Endothelial cell of umbilical vein (primary cell): ENCODE data around the gene ELMO1. TPM values are rescaled to one million over a fixed set of nuclear protein-coding genes. Genes with fewer than 3 reads are reported as not detected.

Experiments used
- BruUV-seq: library from RNA; stranded (reverse); fragments of 400-500 nt; replicated peaks from 2 replicates; lab custom pipeline; 2021; lab: Mats Ljungman, UMichigan
- CTCF ChIA-PET: fragments of 300-600, 350-600 bp; sonication (Branson Sonifier 250); formaldehyde crosslinking; loops from one replicate; lab custom pipeline; 2021; ENCODE audit warnings: antibody characterized with exemption, inconsistent platforms; lab: Charles Lee
- POLR2A ChIA-PET: fragments of 300-600, 350-600 bp; sonication (Branson Sonifier 250); formaldehyde crosslinking; loops from one replicate; lab custom pipeline; 2021; ENCODE audit warnings: antibody characterized with exemption, inconsistent platforms; lab: Charles Lee
- DNase-seq: peaks from one replicate; pipeline ENCODE4 v3.0.0-alpha.2; 2011; ENCODE audit warnings: low read depth, low spot score
- FAIRE-seq: peaks from 2 replicates; lab custom pipeline; 2011; peaks lifted over from hg19 to GRCh38; lab: Jason Lieb, UNC
- H2AFZ ChIP-seq: 2 replicates; pipeline ENCODE4 v1.6.0; 2012; ENCODE audit warnings: low read depth, low read length, control low read depth, inconsistent platforms
- H3K27ac ChIP-seq: 2 replicates; pipeline ENCODE4 v1.5.1; 2011; ENCODE audit warnings: low read depth, mild to moderate bottlenecking, control low read depth, low read length, moderate library complexity; ENCODE audit not compliant: insufficient read depth
- H3K27me3 ChIP-seq, 2 experiments: 2 replicates each; pipeline versions ENCODE4 v1.6.0 to v1.6.1; 2011; ENCODE audit warnings: low read length in 2 of 2, mixed read lengths in 1 of 2; ENCODE audit not compliant: control insufficient read depth in 2 of 2, insufficient read depth in 2 of 2
- H3K36me3 ChIP-seq, 2 experiments: 2 replicates in 1 of 2; 3 replicates in 1 of 2; pipeline ENCODE4 v1.5.1; 2011; ENCODE audit warnings: low read length in 2 of 2, mild to moderate bottlenecking in 1 of 2, moderate library complexity in 1 of 2; ENCODE audit not compliant: control insufficient read depth in 2 of 2, insufficient read depth in 2 of 2; ENCODE audit errors: extremely low read depth in 1 of 2
- H3K4me1 ChIP-seq: 3 replicates; pipeline ENCODE4 v1.5.1; 2011; ENCODE audit warnings: mild to moderate bottlenecking, low read length; ENCODE audit not compliant: control insufficient read depth, insufficient read depth; ENCODE audit errors: extremely low read depth
- H3K4me2 ChIP-seq: 2 replicates; pipeline ENCODE4 v1.6.1; 2011; ENCODE audit warnings: low read length, control low read depth, mixed read lengths; ENCODE audit not compliant: insufficient read depth
- H3K4me3 ChIP-seq, 3 experiments: fragments of 200-600 bp in 1 of 3; sonication (generic), shearing (Covaris generic) in 1 of 3; replicated peaks in 1 of 3; 2 replicates each; pipeline ENCODE4 v1.5.1; 2011 to 2016; ENCODE audit warnings: control low read depth in 3 of 3, low read length in 3 of 3, mild to moderate bottlenecking in 2 of 3, inconsistent platforms in 1 of 3, low read depth in 1 of 3, moderate library complexity in 1 of 3; ENCODE audit not compliant: insufficient read depth in 1 of 3
- H3K79me2 ChIP-seq: 2 replicates; pipeline ENCODE4 v1.6.0; 2012; ENCODE audit warnings: low read length, inconsistent platforms; ENCODE audit not compliant: control insufficient read depth, insufficient read depth
- H3K9ac ChIP-seq: replicated peaks from 2 replicates; pipeline ENCODE3; 2011; ENCODE audit warnings: low read length, control low read depth; ENCODE audit not compliant: insufficient read depth; ENCODE audit errors: extremely low read depth
- H3K9me1 ChIP-seq: replicated peaks from 3 replicates; pipeline ENCODE4 v1.6.0; 2011; ENCODE audit warnings: mild to moderate bottlenecking, low read length; ENCODE audit not compliant: control insufficient read depth, insufficient read depth; ENCODE audit errors: extremely low read depth
- H3K9me3 ChIP-seq: replicated peaks from 2 replicates; pipeline ENCODE4 v1.5.1; 2012; ENCODE audit warnings: low read length, inconsistent platforms; ENCODE audit not compliant: control insufficient read depth, insufficient read depth
- H4K20me1 ChIP-seq: replicated peaks from 2 replicates; pipeline ENCODE3; 2011; ENCODE audit warnings: mild to moderate bottlenecking, low read length; ENCODE audit not compliant: control insufficient read depth, insufficient read depth; ENCODE audit errors: extremely low read depth
- EZH2 ChIP-seq: IDR thresholded peaks from 2 replicates; pipeline ENCODE4 v1.6.1; 2012; ENCODE audit warnings: borderline replicate concordance, low read depth, mild to moderate bottlenecking, moderate library complexity, low read length, inconsistent platforms; ENCODE audit not compliant: severe bottlenecking
- FOS ChIP-seq: IDR thresholded peaks from 2 replicates; pipeline ENCODE4 v1.6.1; 2011; ENCODE audit warnings: mild to moderate bottlenecking, low read length, moderate library complexity, borderline replicate concordance; ENCODE audit not compliant: insufficient read depth
- GATA2 ChIP-seq: IDR thresholded peaks from 2 replicates; pipeline ENCODE4 v1.7.0; 2011; ENCODE audit warnings: low read depth, mild to moderate bottlenecking, moderate library complexity, mixed read lengths, low read length; ENCODE audit not compliant: insufficient read length, insufficient read depth
- JUN ChIP-seq: IDR thresholded peaks from 2 replicates; pipeline ENCODE4 v1.6.1; 2011; ENCODE audit warnings: borderline replicate concordance, low read depth; ENCODE audit not compliant: insufficient read length, insufficient read depth
- MYC ChIP-seq: IDR thresholded peaks from one replicate; pipeline ENCODE4 v1.6.1; 2011; ENCODE audit warnings: mild to moderate bottlenecking, low read depth, low read length
- POLR2A ChIP-seq: IDR thresholded peaks from 2 replicates; pipeline ENCODE4 v1.6.1; 2012; ENCODE audit warnings: low read depth, mild to moderate bottlenecking, control low read depth, low read length
- POLR2AphosphoS5 ChIP-seq: IDR thresholded peaks from 2 replicates; pipeline ENCODE4 v1.6.1; 2012; ENCODE audit warnings: low read depth, mild to moderate bottlenecking, control low read depth, low read length, moderate library complexity; ENCODE audit not compliant: insufficient read depth
- dilution Hi-C: fragments of 300-500 bp; cut with MboI; formaldehyde crosslinking; loops from one replicate; pipeline ENCODE4 v1.15.0; 2019; ENCODE audit warnings: low sequenced_read_pairs; ENCODE audit not compliant: extremely low pct_ligation_motif_present
- intact Hi-C: fragments of 100-400 bp; cut with micrococcal nuclease; formaldehyde crosslinking; loops from one replicate; pipeline ENCODE4 v1.10.0; 2022
- polyA plus RNA-seq, 4 experiments: library from polyadenylated mRNA; depleted of rRNA in 3 of 4; stranded (reverse) in 3 of 4; unstranded in 1 of 4; fragments of >200 nt; gene quantifications; 2 replicates each; pipeline versions ENCODE4 v1.2.1 to v1.2.3, GENCODE V29; 2011 to 2012; ENCODE audit warnings: missing spikeins in 1 of 4
- total RNA-seq: library from RNA; stranded (reverse); gene quantifications from 2 replicates; pipeline ENCODE4 v1.2.3, GENCODE V29; 2021
- TF ChIP-seq, protein P1 (sequence below): IDR thresholded peaks from 2 replicates; pipeline ENCODE4 v1.6.1; 2011; ENCODE audit not compliant: insufficient read depth, insufficient read length
- TF ChIP-seq, protein P2 (sequence below), 2 donors: IDR thresholded peaks; 1 replicate in 1 of 2; 2 replicates in 1 of 2; pipeline ENCODE4 v1.5.1; 2011; ENCODE audit warnings: low read length in 2 of 2, mild to moderate bottlenecking in 2 of 2, moderate library complexity in 2 of 2, control low read depth in 1 of 2, inconsistent platforms in 1 of 2, low read depth in 1 of 2; ENCODE audit not compliant: insufficient read depth in 1 of 2; ENCODE audit errors: extremely low read depth in 1 of 2

The ELMO1 gene
- total and polyA plus RNA-seq, 2 donors (not counting 3 experiments of a cell fraction or from before 2014, with no cell fraction given): 17.0 to 30.6 TPM

DNA sequence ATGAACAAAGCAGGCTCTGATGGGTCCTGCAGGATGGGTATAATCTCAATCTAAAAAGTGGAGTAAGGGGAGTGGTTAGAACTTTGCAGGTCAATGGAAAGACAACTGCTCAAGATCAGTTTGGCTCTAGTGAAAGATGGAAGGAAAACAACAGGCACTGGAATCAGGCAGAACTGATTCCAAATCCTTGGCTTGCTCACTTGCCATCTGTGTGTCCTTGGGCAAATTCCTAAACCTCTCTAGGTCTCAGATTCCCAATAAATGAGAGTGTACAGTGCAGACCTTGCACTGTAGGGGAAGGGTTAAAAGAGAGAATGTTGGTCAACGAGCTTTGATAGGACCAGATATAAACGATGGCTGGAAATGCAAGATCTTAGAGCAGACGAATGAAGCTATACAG, 538.3 kb downstream of the ELMO1 start:
- ChIA-PET POLR2A (no interaction called here), CTCF (no interaction called here)
- BruUV-seq: no TSS peak
- FAIRE-seq (no peak), DNase-seq (no peak)
- no peaks in the 10 kb centered on the region for H3K36me3 ChIP-seq
- no peak overlapping the region for H3K4me3 ChIP-seq
- H4K20me1 ChIP-seq: no peaks in the 10 kb centered on the region
- H3K27ac ChIP-seq: no peak overlapping the region
- H2AFZ ChIP-seq: no peak overlapping the region
- no peaks in the 10 kb centered on the region for H3K27me3 ChIP-seq
- no peaks in the 10 kb centered on the region for H3K79me2 ChIP-seq
- TF ChIP-seq, protein P1, sequence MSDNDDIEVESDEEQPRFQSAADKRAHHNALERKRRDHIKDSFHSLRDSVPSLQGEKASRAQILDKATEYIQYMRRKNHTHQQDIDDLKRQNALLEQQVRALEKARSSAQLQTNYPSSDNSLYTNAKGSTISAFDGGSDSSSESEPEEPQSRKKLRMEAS: no peak
- TF ChIP-seq MYC (no peak), GATA2 (no peak), POLR2AphosphoS5 (no peak), FOS (no peak)
- no peaks in the 10 kb centered on the region for H3K9me3 ChIP-seq
- dilution Hi-C loops (no loop called here), intact Hi-C loops (no loop called here)
- no peak overlapping the region for H3K9ac ChIP-seq
- no peak overlapping the region for H3K4me2 ChIP-seq
- no peaks in the 10 kb centered on the region for H3K4me1 ChIP-seq
- no peaks in the 10 kb centered on the region for H3K9me1 ChIP-seq

DNA sequence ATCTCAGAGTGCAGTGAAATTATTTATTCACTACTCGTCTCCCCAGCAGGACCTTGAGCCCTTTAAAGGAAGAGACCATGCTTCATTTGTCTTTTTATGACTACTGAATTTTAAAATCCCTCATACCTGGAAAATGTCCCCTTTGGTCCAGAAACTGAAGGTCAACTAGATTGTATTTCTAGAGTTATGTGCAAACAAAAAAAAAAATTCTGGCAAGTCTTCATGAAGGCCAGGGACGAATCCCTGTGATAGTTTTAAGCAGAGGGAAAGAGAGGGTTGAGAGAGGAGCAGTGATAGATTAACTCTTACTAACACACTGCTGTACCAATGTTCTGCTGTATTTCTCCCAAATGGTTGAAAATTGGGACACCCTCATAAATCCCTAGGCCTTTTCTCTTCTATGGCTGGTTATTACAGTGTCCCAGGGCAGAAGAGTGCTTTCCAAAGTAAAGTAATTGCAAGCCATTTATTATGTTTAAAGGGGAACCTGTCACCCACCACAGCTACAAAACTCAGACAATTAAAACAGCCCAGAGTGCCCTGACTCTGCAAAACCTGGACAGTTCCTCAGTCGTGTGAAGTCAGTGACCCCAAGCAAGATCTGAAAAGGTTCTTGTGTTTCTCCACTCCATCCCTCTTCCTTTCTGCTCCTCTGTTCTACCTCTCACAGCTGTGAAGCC, 541.6 kb downstream of the ELMO1 start:
- no peaks in the 10 kb centered on the region for H3K79me2 ChIP-seq
- H3K9me3 ChIP-seq: no peaks in the 10 kb centered on the region
- TF ChIP-seq, protein P1: no peak
- TF ChIP-seq JUN: no peak
- TF ChIP-seq EZH2: no peak
- TF ChIP-seq, protein P2, sequence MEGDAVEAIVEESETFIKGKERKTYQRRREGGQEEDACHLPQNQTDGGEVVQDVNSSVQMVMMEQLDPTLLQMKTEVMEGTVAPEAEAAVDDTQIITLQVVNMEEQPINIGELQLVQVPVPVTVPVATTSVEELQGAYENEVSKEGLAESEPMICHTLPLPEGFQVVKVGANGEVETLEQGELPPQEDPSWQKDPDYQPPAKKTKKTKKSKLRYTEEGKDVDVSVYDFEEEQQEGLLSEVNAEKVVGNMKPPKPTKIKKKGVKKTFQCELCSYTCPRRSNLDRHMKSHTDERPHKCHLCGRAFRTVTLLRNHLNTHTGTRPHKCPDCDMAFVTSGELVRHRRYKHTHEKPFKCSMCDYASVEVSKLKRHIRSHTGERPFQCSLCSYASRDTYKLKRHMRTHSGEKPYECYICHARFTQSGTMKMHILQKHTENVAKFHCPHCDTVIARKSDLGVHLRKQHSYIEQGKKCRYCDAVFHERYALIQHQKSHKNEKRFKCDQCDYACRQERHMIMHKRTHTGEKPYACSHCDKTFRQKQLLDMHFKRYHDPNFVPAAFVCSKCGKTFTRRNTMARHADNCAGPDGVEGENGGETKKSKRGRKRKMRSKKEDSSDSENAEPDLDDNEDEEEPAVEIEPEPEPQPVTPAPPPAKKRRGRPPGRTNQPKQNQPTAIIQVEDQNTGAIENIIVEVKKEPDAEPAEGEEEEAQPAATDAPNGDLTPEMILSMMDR (IDR thresholded peaks at IDR 0.05; ENCODE audit: extremely low read depth in 1 of 2, insufficient read depth in 1 of 2, low read depth in 1 of 2, low read length in 2 of 2): no peak
- no peak for TF ChIP-seq GATA2
- no peak for TF ChIP-seq FOS
- no peak for TF ChIP-seq POLR2A
- TF ChIP-seq POLR2AphosphoS5: no peak
- TF ChIP-seq MYC: no peak
- no peaks in the 10 kb centered on the region for H3K4me1 ChIP-seq
- BruUV-seq: no TSS peak
- dilution Hi-C loops (no loop called here), intact Hi-C loops (no loop called here)
- no peak overlapping the region for H2AFZ ChIP-seq
- ChIA-PET POLR2A (no interaction called here), CTCF (no interaction called here)
- no peaks in the 10 kb centered on the region for H3K9me1 ChIP-seq
- no peak overlapping the region for H3K4me3 ChIP-seq
- H4K20me1 ChIP-seq: no peaks in the 10 kb centered on the region
- no peak overlapping the region for H3K9ac ChIP-seq
- no peak for DNase-seq
- no peak overlapping the region for H3K4me2 ChIP-seq
- H3K27ac ChIP-seq: no peak overlapping the region
- no peaks in the 10 kb centered on the region for H3K27me3 ChIP-seq
- no peak for FAIRE-seq
- no peaks in the 10 kb centered on the region for H3K36me3 ChIP-seq
